ENCODE data around the gene LYRM2. TPM values are rescaled to one million over a fixed set of nuclear protein-coding genes. Genes with fewer than 3 reads are reported as not detected.

The LYRM2 gene, protein sequence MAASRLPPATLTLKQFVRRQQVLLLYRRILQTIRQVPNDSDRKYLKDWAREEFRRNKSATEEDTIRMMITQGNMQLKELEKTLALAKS
- 28.1 TPM for polyA plus RNA-seq (2012; ENCODE audit: missing spikeins)

DNA sequence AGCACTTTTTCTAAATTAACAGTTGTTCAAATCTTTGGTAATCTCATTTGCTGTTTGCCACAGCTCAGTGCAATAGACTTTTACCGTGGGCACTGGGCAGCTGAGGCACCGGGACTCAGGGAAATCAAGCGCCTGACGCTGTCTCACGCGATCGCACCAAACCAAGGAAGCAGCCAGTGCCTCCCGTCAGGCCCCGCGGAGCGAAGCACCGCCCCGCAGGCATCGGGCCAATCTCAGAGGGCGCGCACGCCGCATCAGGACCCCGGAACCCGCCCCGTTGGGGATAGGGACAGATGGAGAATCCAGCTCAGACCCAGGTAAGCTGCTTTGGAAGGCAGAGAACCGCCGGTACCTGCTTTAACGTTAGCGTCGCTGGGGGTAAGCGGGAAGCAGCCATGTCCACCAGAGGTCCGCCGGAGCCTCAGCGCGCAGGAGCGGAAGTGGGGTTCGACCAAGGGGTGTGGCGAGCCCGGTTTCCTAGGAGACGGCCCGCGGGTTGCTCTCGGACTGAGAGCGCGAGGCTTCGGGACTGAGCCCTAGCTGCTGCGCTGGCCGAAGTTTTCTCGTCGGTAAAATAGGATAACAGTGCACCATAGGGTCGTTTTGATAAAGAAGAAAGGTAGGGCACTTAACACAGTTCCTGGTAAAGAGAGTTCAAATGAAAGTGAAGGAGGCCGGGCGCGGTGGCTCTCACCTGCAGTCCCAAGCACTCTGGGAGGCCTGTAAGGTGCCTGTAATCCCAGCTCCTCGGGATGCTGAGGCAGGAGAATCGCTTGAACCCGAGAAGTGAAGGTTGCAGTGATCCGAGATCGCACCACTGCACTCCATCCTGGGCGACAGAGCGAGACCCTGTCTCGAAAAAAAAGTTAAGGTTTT, at the start of gene LYRM2:
Gene LYRM2, minus strand, starts transcription at position 428 of the 876 bp plus-strand sequence. Its CDS starts 31 bp downstream, at position 397.
- DNase-seq (ENCODE audit: insufficient read length) (peak; percentile 78), FAIRE-seq (peak; percentile 97)
- TF ChIP-seq TAF1 (IDR thresholded peaks at IDR 0.05; ENCODE audit: borderline replicate concordance, low read depth, low read length) (no peak), POLR2A (IDR thresholded peaks at IDR 0.05; ENCODE audit: low read depth, low read length) (peak; percentile 97), POLR2AphosphoS5 (IDR thresholded peaks at IDR 0.05; ENCODE audit: low read depth, low read length) (peak; percentile 96)

DNA sequence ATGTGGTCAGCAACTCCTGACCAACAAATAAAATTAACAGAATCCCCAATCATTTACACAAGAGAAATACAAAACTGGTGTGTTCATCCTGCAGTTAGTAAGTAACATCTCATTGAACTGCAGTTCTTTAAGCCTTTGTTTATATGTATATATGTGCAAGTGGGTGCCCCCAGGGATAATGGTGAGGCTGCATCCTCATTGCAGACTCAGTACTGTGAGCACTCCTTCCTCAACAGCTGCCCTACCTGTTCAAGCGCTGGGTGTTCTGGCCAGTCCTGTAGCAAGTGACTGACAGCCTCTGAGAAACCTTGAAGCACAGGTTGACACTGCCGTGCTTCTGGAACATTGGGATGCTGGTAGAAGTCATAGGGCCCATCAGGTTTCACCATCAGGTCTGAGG, 49.8 kb upstream of the LYRM2 start:
- no peak for FAIRE-seq
- TF ChIP-seq TAF1 (IDR thresholded peaks at IDR 0.05; ENCODE audit: borderline replicate concordance, low read depth, low read length) (no peak), POLR2AphosphoS5 (IDR thresholded peaks at IDR 0.05; ENCODE audit: low read depth, low read length) (no peak), POLR2A (IDR thresholded peaks at IDR 0.05; ENCODE audit: low read depth, low read length) (no peak)
- DNase-seq (ENCODE audit: insufficient read length), result no peak

DNA sequence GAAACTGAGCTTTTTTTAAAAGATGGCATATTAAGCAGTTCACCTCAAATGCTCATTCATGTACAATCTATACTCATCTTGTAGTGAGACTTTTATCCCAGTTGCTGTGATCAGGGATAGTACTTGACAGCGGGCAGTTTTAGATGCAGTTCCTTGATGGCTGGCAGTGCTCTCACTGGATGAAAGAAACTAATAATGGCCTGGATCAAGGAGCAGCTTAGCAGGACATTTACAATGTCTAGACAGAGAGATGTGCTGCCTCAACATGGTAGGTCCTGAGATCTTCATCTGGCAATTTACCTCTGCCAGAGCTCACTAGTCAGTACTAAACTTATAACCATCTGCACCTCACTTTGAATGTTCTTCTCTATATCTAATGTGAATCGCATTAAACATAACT, 46.8 kb upstream of the LYRM2 start:
- TF ChIP-seq TAF1 (IDR thresholded peaks at IDR 0.05; ENCODE audit: borderline replicate concordance, low read depth, low read length), result no peak
- TF ChIP-seq POLR2AphosphoS5 (IDR thresholded peaks at IDR 0.05; ENCODE audit: low read depth, low read length), result no peak
- no peak for TF ChIP-seq POLR2A (IDR thresholded peaks at IDR 0.05; ENCODE audit: low read depth, low read length)
- no peak for FAIRE-seq
- no peak for DNase-seq (ENCODE audit: insufficient read length)

DNA sequence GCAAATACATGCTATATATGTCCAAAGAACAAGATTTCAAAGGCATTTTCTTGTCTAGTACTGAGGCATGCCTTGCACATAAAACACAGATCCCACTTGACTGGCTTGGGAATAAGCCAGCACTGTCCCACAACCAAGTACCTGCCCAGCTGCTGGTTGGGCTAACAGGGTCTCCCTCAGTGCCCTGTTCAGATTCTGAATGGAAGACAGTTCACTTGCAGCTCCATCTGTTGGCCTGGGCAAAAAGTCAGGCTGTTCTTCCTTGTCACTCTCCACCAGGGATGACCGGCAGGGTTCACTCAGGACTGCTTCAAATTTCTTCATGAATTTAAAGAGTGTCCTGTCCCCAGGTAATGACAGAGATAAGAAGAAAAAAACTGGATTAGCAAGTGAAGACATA, 44.4 kb upstream of the LYRM2 start:
- TF ChIP-seq TAF1 (IDR thresholded peaks at IDR 0.05; ENCODE audit: borderline replicate concordance, low read depth, low read length) (no peak), POLR2AphosphoS5 (IDR thresholded peaks at IDR 0.05; ENCODE audit: low read depth, low read length) (no peak), POLR2A (IDR thresholded peaks at IDR 0.05; ENCODE audit: low read depth, low read length) (no peak)
- FAIRE-seq, result no peak
- no peak for DNase-seq (ENCODE audit: insufficient read length)

DNA sequence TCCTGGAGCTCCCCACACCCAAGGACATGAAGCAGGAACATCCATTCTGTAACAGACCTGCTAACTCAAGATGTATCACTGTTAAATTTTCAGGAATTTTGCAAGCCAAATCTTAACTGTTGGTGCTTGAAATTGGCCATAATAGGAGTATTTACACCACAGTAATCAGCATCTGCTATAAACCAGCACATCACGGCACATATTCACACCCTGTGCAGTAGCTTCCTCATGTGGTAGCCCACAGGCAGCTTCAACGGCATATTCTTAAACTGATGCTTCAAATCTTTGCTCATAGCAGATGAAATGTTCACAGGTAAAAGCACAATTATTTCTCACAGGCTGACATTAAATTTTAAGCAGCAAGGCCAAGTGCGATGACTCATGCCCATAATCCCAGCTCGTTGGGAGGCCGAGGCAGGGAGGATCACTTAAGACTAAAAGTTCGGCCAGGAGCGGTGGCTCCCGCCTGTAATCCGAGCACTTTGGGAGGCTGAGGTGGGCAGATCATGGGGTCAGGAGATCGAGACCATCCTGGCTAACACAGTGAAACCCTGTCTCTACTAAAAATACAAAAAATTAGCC, 43.5 kb upstream of the LYRM2 start:
- TF ChIP-seq POLR2AphosphoS5 (IDR thresholded peaks at IDR 0.05; ENCODE audit: low read depth, low read length), result no peak
- no peak for TF ChIP-seq POLR2A (IDR thresholded peaks at IDR 0.05; ENCODE audit: low read depth, low read length)
- TF ChIP-seq TAF1 (IDR thresholded peaks at IDR 0.05; ENCODE audit: borderline replicate concordance, low read depth, low read length), result no peak
- FAIRE-seq (no peak), DNase-seq (ENCODE audit: insufficient read length) (no peak)

DNA sequence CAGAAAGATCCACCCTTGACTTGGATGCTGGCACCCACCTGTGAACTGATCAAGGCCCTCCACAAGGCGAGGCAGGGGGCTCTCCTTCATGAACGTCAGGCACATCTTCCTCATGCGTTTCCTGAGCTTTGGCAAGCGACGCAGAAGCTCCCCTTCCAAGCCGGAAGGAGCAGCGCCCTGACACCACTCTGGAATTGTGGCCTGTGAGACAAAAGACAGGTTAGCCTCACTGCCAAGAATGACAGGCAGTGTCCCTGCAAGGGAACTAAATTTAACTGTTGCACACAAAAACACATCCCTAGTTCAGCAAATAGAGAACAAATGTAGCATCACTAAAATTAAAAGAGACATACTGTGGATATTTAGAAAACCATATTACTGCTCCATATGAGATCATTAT, 42.0 kb upstream of the LYRM2 start:
- DNase-seq (ENCODE audit: insufficient read length) (no peak), FAIRE-seq (no peak)
- TF ChIP-seq POLR2AphosphoS5 (IDR thresholded peaks at IDR 0.05; ENCODE audit: low read depth, low read length), result no peak
- no peak for TF ChIP-seq TAF1 (IDR thresholded peaks at IDR 0.05; ENCODE audit: borderline replicate concordance, low read depth, low read length)
- no peak for TF ChIP-seq POLR2A (IDR thresholded peaks at IDR 0.05; ENCODE audit: low read depth, low read length)

DNA sequence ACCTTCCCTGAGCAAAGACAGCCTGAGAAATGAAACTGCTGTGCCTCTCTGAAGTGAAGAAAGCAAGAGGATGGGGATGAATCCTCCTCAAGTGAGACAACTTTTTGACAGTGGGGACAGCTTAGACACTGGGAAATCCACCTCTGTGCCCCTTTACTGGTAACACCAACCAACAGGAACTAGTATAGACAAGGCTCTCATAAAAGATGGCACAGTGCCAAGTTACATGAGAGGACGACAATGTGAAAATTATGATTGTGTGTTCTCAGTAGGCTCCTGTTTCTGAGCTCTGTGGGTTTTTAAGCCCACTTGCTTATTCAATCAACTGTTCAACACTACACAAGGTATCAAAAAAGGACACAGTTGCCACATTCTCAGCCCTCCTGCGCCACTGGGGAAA, 41.6 kb upstream of the LYRM2 start:
- FAIRE-seq, result no peak
- TF ChIP-seq TAF1 (IDR thresholded peaks at IDR 0.05; ENCODE audit: borderline replicate concordance, low read depth, low read length) (no peak), POLR2AphosphoS5 (IDR thresholded peaks at IDR 0.05; ENCODE audit: low read depth, low read length) (no peak), POLR2A (IDR thresholded peaks at IDR 0.05; ENCODE audit: low read depth, low read length) (no peak)
- DNase-seq (ENCODE audit: insufficient read length), result no peak

DNA sequence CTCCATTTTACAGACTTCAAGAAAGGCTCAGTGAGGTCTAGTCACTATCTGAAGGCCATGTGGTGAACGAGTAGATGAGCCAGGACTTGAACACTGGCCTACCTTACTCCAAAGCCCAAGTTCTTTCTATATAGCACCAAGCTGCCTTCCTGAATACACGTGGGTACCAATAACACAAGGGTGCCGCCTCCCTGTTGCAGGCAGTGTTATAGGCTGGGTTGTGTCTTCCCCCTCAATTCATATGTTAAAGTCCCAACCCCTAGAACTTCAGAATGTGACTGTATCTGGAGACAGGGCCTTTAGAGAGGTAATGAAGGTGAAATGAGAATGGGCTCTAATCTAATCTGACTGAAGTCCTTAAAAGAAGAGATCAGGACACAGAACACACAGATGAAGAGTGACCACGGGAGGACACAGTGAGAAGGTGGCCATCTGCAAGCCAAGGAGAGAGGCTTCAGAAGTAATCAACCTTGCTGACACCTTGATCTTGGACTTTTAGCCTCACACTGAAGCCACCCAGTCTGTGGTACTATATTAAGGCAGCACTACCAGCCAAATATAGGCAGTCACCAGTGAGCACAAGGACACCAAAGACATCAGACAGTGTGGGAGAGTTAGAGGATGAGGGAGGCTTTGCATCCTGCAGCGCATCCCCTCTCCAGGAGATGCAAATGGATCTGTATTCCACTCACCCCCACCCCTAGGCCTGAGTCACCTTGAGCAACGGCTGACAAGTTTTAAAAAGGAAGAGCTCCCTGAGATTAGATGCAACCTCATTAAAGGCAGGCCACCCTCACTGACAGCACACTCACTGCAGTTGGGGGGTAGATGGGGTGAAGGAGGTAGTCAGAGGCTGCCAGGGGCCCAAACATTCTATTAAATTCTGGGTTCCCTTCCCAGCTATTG, 40.9 kb upstream of the LYRM2 start:
- TF ChIP-seq POLR2AphosphoS5 (IDR thresholded peaks at IDR 0.05; ENCODE audit: low read depth, low read length) (no peak), TAF1 (IDR thresholded peaks at IDR 0.05; ENCODE audit: borderline replicate concordance, low read depth, low read length) (no peak), POLR2A (IDR thresholded peaks at IDR 0.05; ENCODE audit: low read depth, low read length) (no peak)
- DNase-seq (ENCODE audit: insufficient read length) (no peak), FAIRE-seq (no peak)

DNA sequence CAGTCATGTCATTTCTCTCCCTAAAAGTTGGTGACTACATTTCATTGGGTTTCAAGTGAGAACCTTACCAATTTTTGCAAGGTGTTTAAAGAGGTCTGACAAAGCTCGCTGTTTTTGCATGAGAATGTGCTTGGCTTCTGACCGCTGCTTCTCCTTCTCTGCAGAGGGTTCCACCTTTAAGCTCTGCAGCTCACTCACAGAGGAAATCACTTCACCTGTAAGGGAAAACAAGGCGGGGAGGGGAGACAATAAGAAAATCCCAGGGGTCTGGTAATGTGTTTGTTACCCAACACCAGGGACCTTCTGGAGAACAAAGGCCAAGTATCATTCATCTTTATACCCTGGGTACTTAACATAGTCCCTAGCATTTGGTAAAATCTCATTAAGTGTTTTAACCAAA, 40.0 kb upstream of the LYRM2 start:
- TF ChIP-seq TAF1 (IDR thresholded peaks at IDR 0.05; ENCODE audit: borderline replicate concordance, low read depth, low read length) (no peak), POLR2AphosphoS5 (IDR thresholded peaks at IDR 0.05; ENCODE audit: low read depth, low read length) (no peak), POLR2A (IDR thresholded peaks at IDR 0.05; ENCODE audit: low read depth, low read length) (no peak)
- no peak for FAIRE-seq
- no peak for DNase-seq (ENCODE audit: insufficient read length)

DNA sequence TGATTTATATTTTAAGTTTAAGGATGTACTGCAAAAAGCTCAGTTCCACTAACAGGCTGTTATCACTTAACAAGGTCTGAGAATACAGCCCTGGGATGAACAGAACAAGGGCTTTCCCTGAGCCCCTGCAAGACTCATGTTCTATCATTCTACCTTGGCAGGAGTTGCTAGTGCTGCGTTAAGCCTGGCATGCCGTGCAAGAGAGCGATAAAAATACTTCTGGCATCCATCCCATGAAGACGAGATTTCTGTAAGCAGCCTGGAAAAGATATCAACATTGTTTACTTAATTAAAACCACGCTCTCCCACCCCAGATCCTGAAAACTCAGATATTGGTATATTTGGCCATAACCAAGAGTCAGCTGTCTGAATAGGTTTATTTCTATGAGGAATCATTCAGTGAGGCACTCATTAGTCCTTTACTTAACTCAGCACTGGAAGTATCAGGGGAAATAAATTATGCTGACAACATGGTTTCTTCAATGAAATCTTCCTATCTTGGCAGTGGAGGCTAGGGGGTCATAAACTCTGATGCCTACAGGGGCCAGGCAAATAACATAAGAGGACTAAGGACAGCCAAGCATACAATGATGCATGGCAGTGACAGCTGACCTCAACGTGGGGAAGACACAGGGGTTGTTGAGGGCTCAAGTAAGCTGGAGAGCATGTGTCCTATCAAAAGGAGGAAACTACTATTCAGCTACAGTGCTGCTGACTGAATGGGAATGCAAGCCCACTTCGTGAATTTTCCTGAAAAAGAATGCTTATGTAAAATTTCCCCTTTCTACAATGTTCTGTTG, 37.6 kb upstream of the LYRM2 start:
- FAIRE-seq, result no peak
- DNase-seq (ENCODE audit: insufficient read length), result no peak
- TF ChIP-seq POLR2AphosphoS5 (IDR thresholded peaks at IDR 0.05; ENCODE audit: low read depth, low read length) (no peak), POLR2A (IDR thresholded peaks at IDR 0.05; ENCODE audit: low read depth, low read length) (no peak), TAF1 (IDR thresholded peaks at IDR 0.05; ENCODE audit: borderline replicate concordance, low read depth, low read length) (no peak)

Measured in GM12892 (cell line).